ENCODE data around the gene VOPP1.

The VOPP1 gene

DNA sequence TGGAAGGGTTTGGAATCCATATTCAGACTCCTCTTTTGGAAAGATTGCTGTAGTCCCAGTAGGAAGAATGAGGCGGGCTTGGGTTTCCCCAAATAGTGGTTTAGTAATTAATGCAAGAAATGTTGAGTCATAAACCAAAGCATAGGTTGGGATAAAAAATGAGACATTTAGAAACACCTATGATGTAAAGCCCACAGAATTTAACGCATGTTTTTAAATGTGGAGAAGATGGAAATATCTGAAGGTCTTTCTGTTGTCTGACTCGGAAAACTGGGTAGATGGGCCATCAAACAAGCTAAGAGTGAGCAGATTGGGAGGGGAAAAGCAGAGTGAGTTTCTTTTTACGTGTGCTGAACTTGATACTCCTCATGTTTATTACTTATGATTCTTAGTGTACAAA, 145.0 kb downstream of the VOPP1 start:
- no peak for DNase-seq

GRCh38 chr7:55426676-55427075, 145.6 kb downstream of the VOPP1 start:
- DNase-seq = no peak

DNA sequence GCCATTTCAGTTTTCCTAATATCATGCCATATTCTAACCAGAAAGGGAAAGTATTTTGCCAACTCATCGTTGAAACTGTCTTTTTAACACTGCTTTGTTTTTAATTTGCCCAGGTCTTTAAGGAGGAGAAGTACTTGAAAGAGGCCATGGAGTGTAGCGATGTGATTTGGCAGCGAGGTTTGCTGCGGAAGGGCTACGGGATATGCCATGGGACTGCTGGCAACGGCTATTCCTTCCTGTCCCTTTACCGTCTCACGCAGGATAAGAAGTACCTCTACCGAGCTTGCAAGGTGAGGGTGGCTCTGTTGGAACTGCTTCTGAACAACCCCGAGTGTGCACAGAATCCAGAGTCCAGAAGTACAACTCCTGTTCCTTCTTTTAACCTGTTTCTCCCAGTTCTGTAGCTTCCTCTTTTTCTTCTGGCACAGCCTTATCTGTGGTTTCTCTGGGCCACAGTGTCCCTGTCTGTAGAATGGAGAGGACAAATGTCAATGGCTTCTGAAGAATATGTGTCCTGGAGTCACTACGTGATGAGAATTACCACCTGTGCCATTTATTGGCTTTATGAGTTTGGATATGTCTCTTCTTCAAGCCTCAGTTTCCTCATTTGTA, 147.1 kb downstream of the VOPP1 start:
- no peak for DNase-seq

DNA sequence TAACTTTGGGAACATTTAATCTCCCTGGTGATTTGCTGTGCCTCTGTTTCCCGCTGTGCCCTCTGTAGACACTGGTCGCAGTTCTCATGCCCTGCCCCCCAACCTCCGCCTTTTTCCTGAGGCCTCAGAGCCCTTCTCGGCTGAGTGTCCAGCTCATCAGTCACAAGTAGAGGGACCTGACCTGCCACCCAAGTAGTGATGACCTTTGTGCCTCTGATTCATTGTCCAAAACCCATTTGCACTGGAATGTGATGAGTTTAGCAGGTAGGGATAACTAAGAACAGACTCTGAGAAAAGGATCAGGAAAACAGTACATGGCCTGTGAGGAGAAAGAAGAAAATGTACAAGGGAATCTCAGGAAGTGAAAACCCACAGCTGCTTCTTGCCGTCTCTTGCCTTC, 148.4 kb downstream of the VOPP1 start:
- no peak for DNase-seq

GRCh38 chr7:55423277-55423711, 149.0 kb downstream of the VOPP1 start:
- DNase-seq = no peak

All from NCI-H1436 (cell line).